K562 (cell line): Measurements from ENCODE around the gene COX7A2. TPM values are rescaled to one million over a fixed set of nuclear protein-coding genes. Genes with fewer than 3 reads are reported as not detected.

Experiments
- ATAC-seq: fragments of 200-7000 bp; cut with Tn5 transposase; 3 replicates; pipeline ENCODE4 v1.9.1; 2020; ENCODE audit warnings: moderate library complexity
- BruUV-seq: library from RNA; stranded (reverse); fragments of 400-500 nt; replicated peaks from 2 replicates; lab custom pipeline; 2021; lab: Mats Ljungman, UMichigan
- CTCF ChIA-PET: fragments of 300-600 bp; formaldehyde crosslinking; extraction: SDS; loops from one replicate; lab custom pipeline; 2021; ENCODE audit warnings: low intra/inter-chr PET ratio; lab: Yijun Ruan, JAX
- POLR2A ChIA-PET: fragments of 300-600, 350-650 bp; sonication (Branson Sonifier 250); formaldehyde crosslinking; extraction: SDS; loops from one replicate; lab custom pipeline; 2021; ENCODE audit warnings: antibody characterized with exemption, inconsistent platforms; lab: Yijun Ruan, JAX
- DNase-seq, 4 experiments: peaks; one replicate each; pipeline versions ENCODE4 v3.0.0 to v3.0.0-alpha.2; 2011 to 2018; ENCODE audit warnings: low spot score in 3 of 4, mixed read lengths in 3 of 4; ENCODE audit errors: extremely low read depth in 1 of 4
- FAIRE-seq: peaks from 2 replicates; lab custom pipeline; 2011; peaks lifted over from hg19 to GRCh38; lab: Jason Lieb, UNC
- H2AFZ ChIP-seq: 2 replicates; pipeline ENCODE4 v1.6.0; 2011; ENCODE audit warnings: low read depth, low read length, control low read depth, inconsistent platforms
- H3K27ac ChIP-seq: fragments of 200-600 bp; 3 replicates; pipeline ENCODE4 v1.8.0; 2011; ENCODE audit warnings: low read depth, mild to moderate bottlenecking, control low read depth, inconsistent platforms, low read length, moderate library complexity, mixed read lengths; ENCODE audit errors: extremely low read depth
- H3K27me3 ChIP-seq, 2 experiments: fragments of 300-600 bp in 1 of 2; 2 replicates in 1 of 2; 3 replicates in 1 of 2; pipeline versions ENCODE4 v1.6.0 to v1.8.0; 2011; ENCODE audit warnings: inconsistent platforms in 2 of 2, low read length in 2 of 2, mild to moderate bottlenecking in 1 of 2, mixed read lengths in 1 of 2, moderate library complexity in 1 of 2; ENCODE audit not compliant: control insufficient read depth in 2 of 2, insufficient read depth in 2 of 2
- H3K36me3 ChIP-seq: fragments of 300-600 bp; 3 replicates; pipeline ENCODE4 v1.8.0; 2011; ENCODE audit warnings: mild to moderate bottlenecking, low read length, inconsistent platforms; ENCODE audit not compliant: control insufficient read depth, insufficient read depth
- H3K4me1 ChIP-seq, 2 experiments: fragments of 200-600 bp in 1 of 2; replicated peaks in 1 of 2; 2 replicates in 1 of 2; 3 replicates in 1 of 2; pipeline versions ENCODE4 v1.5.1 to v1.8.0; 2011; ENCODE audit warnings: inconsistent platforms in 2 of 2, low read length in 2 of 2, mild to moderate bottlenecking in 1 of 2, mixed read lengths in 1 of 2, moderate library complexity in 1 of 2; ENCODE audit not compliant: control insufficient read depth in 2 of 2, insufficient read depth in 2 of 2
- H3K4me2 ChIP-seq: 2 replicates; pipeline ENCODE4 v1.6.1; 2011; ENCODE audit warnings: low read length, control low read depth, inconsistent platforms, mixed read lengths; ENCODE audit not compliant: insufficient read depth
- H3K4me3 ChIP-seq: fragments of 200-600 bp; sonication (generic), shearing (Covaris generic); 2 replicates; pipeline ENCODE4 v1.5.1; 2016; ENCODE audit warnings: control low read depth, inconsistent platforms
- H3K79me2 ChIP-seq: fragments of 200-600 bp; 3 replicates; pipeline ENCODE4 v1.8.0; 2011; ENCODE audit warnings: low read length, inconsistent platforms; ENCODE audit not compliant: control insufficient read depth, insufficient read depth
- H3K9ac ChIP-seq, 2 experiments: 2 replicates each; pipeline versions ENCODE4 v1.6.0 to v1.6.1; 2011; ENCODE audit warnings: low read depth in 2 of 2, low read length in 2 of 2, control low read depth in 1 of 2, inconsistent platforms in 1 of 2, mild to moderate bottlenecking in 1 of 2, mixed read lengths in 1 of 2; ENCODE audit not compliant: insufficient read depth in 1 of 2
- H3K9me1 ChIP-seq: one replicate; pipeline ENCODE4 v1.6.0; 2011; ENCODE audit warnings: inconsistent platforms, mild to moderate bottlenecking, low read length, moderate library complexity; ENCODE audit not compliant: control insufficient read depth, insufficient read depth
- H3K9me3 ChIP-seq: replicated peaks from 2 replicates; pipeline ENCODE4 v1.5.1; 2011; ENCODE audit warnings: low read depth, low read length, inconsistent platforms; ENCODE audit not compliant: control insufficient read depth, insufficient read depth
- H4K20me1 ChIP-seq: replicated peaks from 2 replicates; pipeline ENCODE4 v1.6.1; 2011; ENCODE audit warnings: low read length, inconsistent platforms, mixed read lengths; ENCODE audit not compliant: control insufficient read depth, insufficient read depth
- BCL6 ChIP-seq: fragments of 250-450 bp; sonication (Bioruptor Pico); IDR thresholded peaks from 2 replicates; pipeline ENCODE4 v1.4.0; 2020
- CEBPB ChIP-seq: fragments of 450-650 bp; IDR thresholded peaks from 2 replicates; pipeline ENCODE4 v1.6.1; 2016; ENCODE audit warnings: missing genetic modification characterization, missing compliant biosample characterization
- CEBPG ChIP-seq, 3 experiments: fragments of 200-800 bp in 1 of 3; sonication (Bioruptor generic) in 1 of 3; sonication (generic) in 1 of 3; formaldehyde crosslinking in 1 of 3; IDR thresholded peaks in 2 of 3; conservative IDR thresholded peaks in 1 of 3; 2 replicates each; pipeline versions ENCODE4 v1.6.1 to v1.8.0; 2016 to 2022; ENCODE audit warnings: missing compliant biosample characterization in 2 of 3, missing genetic modification characterization in 2 of 3, mild to moderate bottlenecking in 1 of 3, missing genetic modification reagents in 1 of 3
- ELF2 ChIP-seq: fragments of 250-450 bp; sonication (Bioruptor Pico); IDR thresholded peaks from 2 replicates; pipeline ENCODE4 v1.5.0; 2021; ENCODE audit warnings: mild to moderate bottlenecking
- FOXK1 ChIP-seq: sonication (generic); formaldehyde crosslinking; IDR thresholded peaks from 2 replicates; pipeline ENCODE4 v1.8.0; 2022; ENCODE audit warnings: missing genetic modification reagents, mild to moderate bottlenecking, borderline replicate concordance
- HBP1 ChIP-seq: fragments of 450-650 bp; formaldehyde crosslinking; IDR thresholded peaks from 2 replicates; pipeline ENCODE4 v1.4.0; 2022; ENCODE audit warnings: missing genetic modification characterization
- NR4A1 ChIP-seq, 2 experiments: fragments of 250-450 bp in 1 of 2; fragments of 450-650 bp in 1 of 2; sonication (Bioruptor Pico) in 1 of 2; IDR thresholded peaks; 2 replicates each; pipeline versions ENCODE4 v1.4.0 to v1.6.1; 2016 to 2020; ENCODE audit warnings: mild to moderate bottlenecking in 2 of 2, missing compliant biosample characterization in 1 of 2, missing genetic modification characterization in 1 of 2, moderate library complexity in 1 of 2
- TFAM ChIP-seq: fragments of 250-450 bp; sonication (Bioruptor Pico); conservative IDR thresholded peaks from 2 replicates; pipeline ENCODE4 v1.5.0; 2021; ENCODE audit warnings: mild to moderate bottlenecking, moderate library complexity
- WGBS: fragments of 100-300 bp; shearing (Covaris generic); methylation state at CpG from one replicate; pipeline ENCODE4 v1.1.6; 2016; ENCODE audit warnings: low coverage, mixed read lengths; ENCODE audit not compliant: insufficient coverage; ENCODE audit errors: missing lambda C conversion rate; 5-methylcytosine and 5-hydroxymethylcytosine counted together
- in situ Hi-C: fragments of 300-500 bp; cut with MboI; formaldehyde crosslinking; loops from 4 replicates; pipeline ENCODE4 v1.15.0; 2018; ENCODE audit warnings: inconsistent platforms, mixed read lengths
- intact Hi-C: fragments of 100-400 bp; cut with micrococcal nuclease; formaldehyde crosslinking; loops from 2 replicates; pipeline ENCODE4 v1.14.2; 2022
- polyA plus RNA-seq, 8 experiments: library from polyadenylated mRNA; depleted of rRNA in 4 of 8; stranded (reverse) in 5 of 8; unstranded in 3 of 8; fragments of >200 nt; fragmentation: Nextera tagmentation in 2 of 8; fragmentation: Illumina TruSeq in 1 of 8; extraction: Ambion mirVana in 2 of 8; extraction: Trizol in 1 of 8; gene quantifications; 2 replicates each; pipeline versions ENCODE4 v1.2.1 to v1.2.3, GENCODE V29; 2011 to 2014; ENCODE audit warnings: inconsistent platforms in 1 of 8, missing spikeins in 1 of 8
- total RNA-seq, 7 experiments: library from RNA; depleted of rRNA in 6 of 7; stranded (reverse); fragments of >200 nt in 6 of 7; fragmentation: Illumina TruSeq in 2 of 7; extraction: Trizol in 2 of 7; gene quantifications; 2 replicates each; pipeline versions ENCODE4 v1.2.1 to v1.2.3, GENCODE V29; 2011 to 2021; ENCODE audit warnings: low replicate concordance in 1 of 7
- TF ChIP-seq, protein P1 (sequence below): fragments of 450-650 bp; IDR thresholded peaks from 2 replicates; pipeline ENCODE4 v1.6.1; 2016

COX7A2 gene
- total and polyA plus RNA-seq, 9 of the 15 experiments (the other 6 are each of a cell fraction or from before 2014, with no cell fraction given): 234 to 2,216 (median 585) TPM

GRCh38 chr6:75291744-75292143 lies 48.1 kb upstream of the COX7A2 start:
- no TSS peak for BruUV-seq
- H3K9me1 ChIP-seq: no peaks in the 10 kb centered on the region
- H3K27ac ChIP-seq: no peak overlapping the region
- TF ChIP-seq NR4A1 (CRISPR knock-in tag; IDR thresholded peaks at IDR 0.05): no peak
- no peak for TF ChIP-seq NR4A1 (tag; IDR thresholded peaks at IDR 0.05)
- TF ChIP-seq CEBPG (CRISPR knock-in tag; IDR thresholded peaks at IDR 0.05): no peak
- peak in 1 of 2 experiments; percentile 73; a peak in 3 of 4 replicates for TF ChIP-seq CEBPG (tag; conservative IDR thresholded peaks at IDR 0.05 in 1 of 2, IDR thresholded peaks at IDR 0.05 in 1 of 2)
- TF ChIP-seq ELF2: no peak
- peak; percentile 75 for TF ChIP-seq CEBPB (tag)
- H3K36me3 ChIP-seq: no peaks in the 10 kb centered on the region
- H2AFZ ChIP-seq: no peak overlapping the region
- DNase-seq (no peak), ATAC-seq (no peak), FAIRE-seq (no peak)
- ChIA-PET CTCF (no interaction called here), POLR2A (no interaction called here)
- no peak overlapping the region for H3K4me3 ChIP-seq
- peaks cover 16% of the 10 kb centered on the region for H3K79me2 ChIP-seq
- no peaks in the 10 kb centered on the region for H3K9me3 ChIP-seq
- 0 out of 5 replicates have a peak, but pooled peaks cover 0 to 7% of the 10 kb centered on the region in 2 experiments for H3K4me1 ChIP-seq
- in situ Hi-C loops (loop anchor here (10.0 kb wide), 1 partner anchor 213 kb away; no protein-coding TSS in a partner anchor), intact Hi-C loops (no loop called here)
- H4K20me1 ChIP-seq: no peaks in the 10 kb centered on the region
- no peak overlapping the region for H3K9ac ChIP-seq
- WGBS: 50% methylated on average over 1 of the region's 1 CpG
- no peaks in the 10 kb centered on the region for H3K27me3 ChIP-seq
- no peak overlapping the region for H3K4me2 ChIP-seq

GRCh38 chr6:75291331-75291730 lies 47.7 kb upstream of the COX7A2 start:
- BruUV-seq: no TSS peak
- no peak overlapping the region for H3K4me3 ChIP-seq
- H3K79me2 ChIP-seq: peaks cover 20% of the 10 kb centered on the region
- no peak overlapping the region for H3K27ac ChIP-seq
- in situ Hi-C loops: loop anchor here (10.0 kb wide), 1 partner anchor 213 kb away; no protein-coding TSS in a partner anchor
- H3K9ac ChIP-seq: no peak overlapping the region
- no peak overlapping the region for H2AFZ ChIP-seq
- H3K27me3 ChIP-seq: no peaks in the 10 kb centered on the region
- 40% methylated on average over 2 of the region's 2 CpGs for WGBS
- no peaks in the 10 kb centered on the region for H3K36me3 ChIP-seq
- no peak overlapping the region for H3K4me2 ChIP-seq
- TF ChIP-seq FOXK1 (CRISPR knock-in tag) (no peak), HBP1 (CRISPR knock-in tag) (no peak), TFAM (CRISPR knock-in tag) (no peak), BCL6 (CRISPR knock-in tag) (no peak)
- TF ChIP-seq, protein P1, sequence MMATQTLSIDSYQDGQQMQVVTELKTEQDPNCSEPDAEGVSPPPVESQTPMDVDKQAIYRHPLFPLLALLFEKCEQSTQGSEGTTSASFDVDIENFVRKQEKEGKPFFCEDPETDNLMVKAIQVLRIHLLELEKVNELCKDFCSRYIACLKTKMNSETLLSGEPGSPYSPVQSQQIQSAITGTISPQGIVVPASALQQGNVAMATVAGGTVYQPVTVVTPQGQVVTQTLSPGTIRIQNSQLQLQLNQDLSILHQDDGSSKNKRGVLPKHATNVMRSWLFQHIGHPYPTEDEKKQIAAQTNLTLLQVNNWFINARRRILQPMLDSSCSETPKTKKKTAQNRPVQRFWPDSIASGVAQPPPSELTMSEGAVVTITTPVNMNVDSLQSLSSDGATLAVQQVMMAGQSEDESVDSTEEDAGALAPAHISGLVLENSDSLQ: peak; percentile 82
- TF ChIP-seq, all 486 proteins: peak for 1
- intact Hi-C loops: no loop called here
- ATAC-seq (0 out of 3 replicates have a peak, but pooled peaks have one; percentile 17), DNase-seq (no peak), FAIRE-seq (no peak)
- H3K4me1 ChIP-seq: 0 out of 5 replicates have a peak, but pooled peaks cover 0 to 7% of the 10 kb centered on the region in 2 experiments
- CTCF ChIA-PET: no interaction called here
- H4K20me1 ChIP-seq: no peaks in the 10 kb centered on the region
- H3K9me1 ChIP-seq: no peaks in the 10 kb centered on the region
- POLR2A ChIA-PET: no interaction called here
- H3K9me3 ChIP-seq: no peaks in the 10 kb centered on the region
